IMR-90 (cell line): ENCODE data around the gene KYAT1. TPM values are rescaled to one million over a fixed set of nuclear protein-coding genes. Genes with fewer than 3 reads are reported as not detected.
"Not testable (repeated sequence)": the region's sequence is repeated elsewhere in the genome, so short reads cannot be mapped to it uniquely, and the experiment has no call there.

Source experiments
- ATAC-seq: fragments of 200-7000 bp; cut with Tn5 transposase; 2 replicates; pipeline ENCODE4 v1.9.1; 2020; ENCODE audit warnings: low read depth, mild to moderate bottlenecking, moderate library complexity
- BruUV-seq: library from RNA; stranded (reverse); fragments of 400-500 nt; replicated peaks from 2 replicates; lab custom pipeline; 2021; lab: Mats Ljungman, UMichigan
- CTCF ChIA-PET: fragments of 300-600 bp; formaldehyde crosslinking; extraction: SDS; loops from one replicate; lab custom pipeline; 2021; ENCODE audit warnings: antibody characterized with exemption; lab: Yijun Ruan, JAX
- POLR2A ChIA-PET: fragments of 300-600 bp; sonication (Branson Sonifier 250); formaldehyde crosslinking; loops from one replicate; lab custom pipeline; 2022; ENCODE audit warnings: antibody characterized with exemption; ENCODE audit not compliant: unreplicated experiment; lab: Charles Lee
- DNase-seq: peaks from one replicate; pipeline ENCODE4 v3.0.0; 2013
- H2AFZ ChIP-seq: replicated peaks from 2 replicates; pipeline ENCODE3; 2013; ENCODE audit warnings: low read length, mild to moderate bottlenecking; ENCODE audit not compliant: poor library complexity
- H2AK5ac ChIP-seq: 2 replicates; pipeline ENCODE4 v1.6.1; 2013; ENCODE audit warnings: low read depth, low read length, inconsistent platforms
- H2AK9ac ChIP-seq: replicated peaks from 2 replicates; pipeline ENCODE3; 2013; ENCODE audit warnings: mild to moderate bottlenecking, low read depth, low read length, moderate library complexity; ENCODE audit not compliant: poor library complexity
- H2BK120ac ChIP-seq: 2 replicates; pipeline ENCODE4 v1.6.1; 2013; ENCODE audit warnings: low read depth, low read length, inconsistent platforms
- H2BK15ac ChIP-seq: 3 replicates; pipeline ENCODE4 v1.6.1; 2013; ENCODE audit warnings: low read depth, low read length, inconsistent platforms
- H2BK20ac ChIP-seq: 2 replicates; pipeline ENCODE4 v1.6.1; 2013; ENCODE audit warnings: low read depth, mild to moderate bottlenecking, inconsistent platforms, low read length, moderate library complexity
- H2BK5ac ChIP-seq: 2 replicates; pipeline ENCODE4 v1.6.1; 2013; ENCODE audit warnings: mild to moderate bottlenecking, low read depth, low read length, inconsistent platforms; ENCODE audit not compliant: poor library complexity, severe bottlenecking
- H3K14ac ChIP-seq: replicated peaks from 2 replicates; pipeline ENCODE4 v1.6.1; 2013; ENCODE audit warnings: low read depth, low read length, inconsistent platforms
- H3K18ac ChIP-seq: 2 replicates; pipeline ENCODE4 v1.6.1; 2013; ENCODE audit warnings: low read depth, low read length, control low read depth
- H3K23ac ChIP-seq: 2 replicates; pipeline ENCODE4 v1.6.1; 2013; ENCODE audit warnings: low read depth, low read length, inconsistent platforms
- H3K27ac ChIP-seq: 2 replicates; pipeline ENCODE4 v1.5.1; 2013; ENCODE audit warnings: mild to moderate bottlenecking, control low read depth, low read length; ENCODE audit not compliant: insufficient read depth
- H3K27me3 ChIP-seq: 2 replicates; pipeline ENCODE4 v1.6.1; 2013; ENCODE audit warnings: low read length; ENCODE audit not compliant: control insufficient read depth, insufficient read depth
- H3K36me3 ChIP-seq: 2 replicates; pipeline ENCODE4 v1.6.1; 2013; ENCODE audit warnings: low read length, mixed read lengths; ENCODE audit not compliant: control insufficient read depth, insufficient read depth
- H3K4ac ChIP-seq: 2 replicates; pipeline ENCODE4 v1.6.1; 2013; ENCODE audit warnings: low read depth, low read length, inconsistent platforms
- H3K4me1 ChIP-seq: 2 replicates; pipeline ENCODE4 v1.6.1; 2013; ENCODE audit warnings: low read length, mixed read lengths; ENCODE audit not compliant: control insufficient read depth, insufficient read depth
- H3K4me2 ChIP-seq: 2 replicates; pipeline ENCODE4 v1.6.1; 2013; ENCODE audit warnings: low read depth, mild to moderate bottlenecking, control low read depth, low read length, moderate library complexity
- H3K4me3 ChIP-seq: 2 replicates; pipeline ENCODE4 v1.5.1; 2013; ENCODE audit warnings: low read depth, mild to moderate bottlenecking, control low read depth, low read length, moderate library complexity; ENCODE audit not compliant: insufficient read depth
- H3K56ac ChIP-seq: 2 replicates; pipeline ENCODE4 v1.6.1; 2013; ENCODE audit warnings: low read length, inconsistent platforms; ENCODE audit not compliant: insufficient read depth; ENCODE audit errors: extremely low read depth
- H3K79me1 ChIP-seq, 2 experiments: 2 replicates each; pipeline ENCODE4 v1.6.1; 2013; ENCODE audit warnings: low read length in 2 of 2, inconsistent platforms in 1 of 2, low read depth in 1 of 2
- H3K9ac ChIP-seq: 2 replicates; pipeline ENCODE4 v1.6.1; 2013; ENCODE audit warnings: low read depth, low read length, control low read depth
- H3K9me1 ChIP-seq: 2 replicates; pipeline ENCODE4 v1.6.1; 2013; ENCODE audit warnings: low read length, inconsistent platforms; ENCODE audit not compliant: insufficient read depth
- H3K9me3 ChIP-seq: 2 replicates; pipeline ENCODE4 v1.6.1; 2013; ENCODE audit warnings: low read length; ENCODE audit not compliant: control insufficient read depth, insufficient read depth
- H4K20me1 ChIP-seq: 2 replicates; pipeline ENCODE4 v1.6.1; 2013; ENCODE audit warnings: low read length, inconsistent platforms; ENCODE audit not compliant: insufficient read depth
- H4K5ac ChIP-seq: 2 replicates; pipeline ENCODE4 v1.6.1; 2013; ENCODE audit warnings: mild to moderate bottlenecking, low read depth, low read length, control low read depth
- H4K8ac ChIP-seq, 2 experiments: 2 replicates each; pipeline ENCODE4 v1.6.1; 2013; ENCODE audit warnings: low read depth in 2 of 2, low read length in 2 of 2, control low read depth in 1 of 2, inconsistent platforms in 1 of 2
- H4K91ac ChIP-seq: 2 replicates; pipeline ENCODE4 v1.6.1; 2013; ENCODE audit warnings: low read depth, low read length, inconsistent platforms; ENCODE audit not compliant: insufficient read depth
- WGBS, 2 experiments: methylation state at CpG; one replicate each; pipeline versions ENCODE4 v1.1.5 to v1.1.7; 2013; ENCODE audit warnings: missing lambda C conversion rate in 2 of 2; ENCODE audit not compliant: insufficient read length in 1 of 2; ENCODE audit errors: extremely low coverage in 2 of 2; 5-methylcytosine and 5-hydroxymethylcytosine counted together
- dilution Hi-C: fragments of 300-500 bp; cut with HindIII; formaldehyde crosslinking; loops from one replicate; pipeline ENCODE4 v1.14.3; 2018; ENCODE audit warnings: low sequenced_read_pairs; ENCODE audit not compliant: unreplicated experiment
- in situ Hi-C: fragments of 300-500 bp; cut with MboI; formaldehyde crosslinking; loops from 3 replicates; pipeline ENCODE4 v1.14.3; 2019; ENCODE audit warnings: low sequenced_read_pairs, inconsistent platforms, mixed read lengths
- intact Hi-C: fragments of 100-400 bp; cut with micrococcal nuclease; formaldehyde crosslinking; loops from 2 replicates; pipeline ENCODE4 v1.10.0; 2022
- polyA plus RNA-seq, 3 experiments: library from polyadenylated mRNA; depleted of rRNA; stranded (reverse); fragments of >200 nt; gene quantifications; 2 replicates each; pipeline ENCODE4 v1.2.3, GENCODE V29; 2012; ENCODE audit warnings: low replicate concordance in 1 of 3
- total RNA-seq: library from RNA; depleted of rRNA; stranded (reverse); fragments of >200 nt; gene quantifications from 2 replicates; pipeline ENCODE4 v1.2.3, GENCODE V29; 2012

The KYAT1 gene
- total and polyA plus RNA-seq, 2 of the 4 experiments (the other 2 are of a cell fraction) = 6.8 to 9.5 TPM

DNA sequence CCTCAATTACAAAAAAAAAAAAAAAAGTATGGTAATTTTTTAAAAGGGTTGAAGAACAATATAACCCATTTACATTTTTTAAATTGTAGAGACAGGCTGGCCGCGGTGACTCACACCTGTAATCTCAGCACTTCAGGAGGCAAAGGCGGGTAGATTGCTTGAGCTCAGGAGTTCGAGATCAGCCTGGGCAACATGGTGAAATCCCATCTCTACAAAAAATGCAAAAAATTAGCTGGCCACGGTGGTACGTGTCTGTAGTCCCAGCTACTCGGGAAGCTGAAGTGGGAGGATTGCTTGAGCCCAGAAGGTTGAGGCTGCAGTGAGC is 10.8 kb downstream of the KYAT1 start:
- H3K14ac ChIP-seq, ATAC-seq, DNase-seq, BruUV-seq, H3K4me3 ChIP-seq, intact Hi-C loops, H4K91ac ChIP-seq, H3K4me2 ChIP-seq, H3K9me3 ChIP-seq, in situ Hi-C loops, H3K4ac ChIP-seq, H3K4me1 ChIP-seq, H2AK9ac ChIP-seq, H2AFZ ChIP-seq, POLR2A ChIA-PET, H3K9ac ChIP-seq, H4K20me1 ChIP-seq, H2BK20ac ChIP-seq, H3K23ac ChIP-seq, H4K8ac ChIP-seq, H3K36me3 ChIP-seq, H2BK5ac ChIP-seq, H3K27ac ChIP-seq, H2BK120ac ChIP-seq, H4K5ac ChIP-seq, H3K56ac ChIP-seq, H3K18ac ChIP-seq, dilution Hi-C loops, H2AK5ac ChIP-seq, H3K9me1 ChIP-seq, H2BK15ac ChIP-seq, H3K27me3 ChIP-seq: not testable (repeated sequence)
- CTCF ChIA-PET = interaction anchor here (1.4 kb wide), 1 partner anchor 58 kb away, joined by 4 read pairs; no protein-coding TSS in a partner anchor
- peaks cover 13 to 40% of the 10 kb centered on the region in 2 experiments for H3K79me1 ChIP-seq
- WGBS, 2 experiments = no CpG with 5 or more reads among the region's 7 CpGs
